NCI-H510A (cell line): ENCODE measurements around the gene C18orf32.
"Not testable (repeated sequence)": the region's sequence is repeated elsewhere in the genome, so short reads cannot be mapped to it uniquely, and the experiment has no call there.

Experiments used
- DNase-seq: peaks from one replicate; lab custom pipeline; 2025; lab: John Stamatoyannopoulos, UW

C18orf32 gene

DNA sequence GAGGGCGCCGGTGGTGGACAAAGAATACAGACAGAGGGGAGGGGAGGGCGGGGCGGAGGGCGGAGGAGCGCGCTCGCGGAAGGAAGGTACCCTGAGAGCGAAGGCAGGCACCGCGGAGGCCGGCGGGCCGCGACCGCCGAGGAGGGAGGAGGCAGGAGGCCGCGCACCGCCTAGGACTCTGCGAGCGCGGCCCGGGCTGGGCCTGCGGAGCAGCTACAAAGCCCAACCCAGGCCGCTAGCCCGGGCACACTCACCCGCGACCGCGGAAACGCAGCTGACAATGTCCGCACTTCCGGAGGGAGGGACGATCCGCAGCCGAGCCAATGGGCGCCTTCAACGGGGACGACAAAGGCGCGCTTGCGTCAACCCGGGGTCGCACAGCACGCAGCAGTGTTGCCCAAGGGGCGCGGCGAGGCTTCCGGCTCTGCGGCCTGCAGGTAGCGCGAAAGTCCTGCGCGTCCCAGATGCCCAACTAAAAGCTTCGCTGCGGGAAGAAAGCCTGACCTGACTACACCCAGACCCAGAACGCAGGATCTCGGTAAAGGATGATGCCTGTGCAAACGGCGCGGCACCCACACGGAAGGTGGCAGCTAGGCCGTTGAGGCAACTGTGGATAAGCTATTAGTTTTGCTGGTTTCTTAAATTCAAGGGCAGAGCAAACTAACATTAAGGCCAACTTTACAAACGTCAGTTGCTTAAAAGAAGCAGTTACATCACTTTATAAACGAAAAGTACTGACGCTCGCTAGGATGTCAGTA lies at the start of gene C18orf32:
TSS of gene C18orf32 (minus strand) at position 282 of the 758 bp plus-strand sequence. CDS start 3,486 bp downstream, outside the sequence.
- peak; percentile 79 for DNase-seq

DNA sequence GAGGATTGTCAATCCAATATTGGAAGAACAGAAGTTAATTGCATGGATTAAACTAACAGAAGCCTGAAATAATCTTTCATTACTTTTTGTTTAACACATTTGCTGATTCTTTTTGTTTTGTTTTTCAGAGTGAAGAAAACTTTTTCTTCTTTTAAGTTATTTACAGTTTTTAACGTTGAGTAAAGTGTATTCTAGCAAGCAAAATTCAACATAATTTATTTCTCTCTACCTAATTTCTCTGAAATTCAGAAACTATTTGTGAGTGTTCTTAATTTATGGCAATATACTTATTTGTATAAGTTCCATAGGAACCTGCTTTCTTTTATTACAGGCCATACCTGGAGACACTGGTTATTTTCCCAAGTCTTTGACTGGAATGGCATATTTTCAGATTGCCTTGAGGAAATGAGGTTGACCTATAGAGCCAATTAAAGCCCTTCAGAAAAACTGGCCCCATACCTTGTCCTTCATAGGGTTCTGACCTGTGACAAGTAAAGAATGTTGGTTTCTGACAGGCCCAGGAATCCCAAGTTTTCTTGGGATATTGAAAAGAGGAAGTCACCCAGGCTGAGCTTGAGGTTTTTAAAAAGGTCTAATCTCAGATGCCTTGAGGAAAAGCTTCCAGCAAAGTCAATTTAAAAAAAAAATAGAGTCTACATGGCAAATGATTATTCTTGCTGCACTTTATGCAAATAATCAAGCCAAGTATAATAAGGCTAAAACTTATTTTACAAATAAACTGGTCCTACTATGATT lies 48.0 kb upstream of the C18orf32 start:
- no peak for DNase-seq

DNA sequence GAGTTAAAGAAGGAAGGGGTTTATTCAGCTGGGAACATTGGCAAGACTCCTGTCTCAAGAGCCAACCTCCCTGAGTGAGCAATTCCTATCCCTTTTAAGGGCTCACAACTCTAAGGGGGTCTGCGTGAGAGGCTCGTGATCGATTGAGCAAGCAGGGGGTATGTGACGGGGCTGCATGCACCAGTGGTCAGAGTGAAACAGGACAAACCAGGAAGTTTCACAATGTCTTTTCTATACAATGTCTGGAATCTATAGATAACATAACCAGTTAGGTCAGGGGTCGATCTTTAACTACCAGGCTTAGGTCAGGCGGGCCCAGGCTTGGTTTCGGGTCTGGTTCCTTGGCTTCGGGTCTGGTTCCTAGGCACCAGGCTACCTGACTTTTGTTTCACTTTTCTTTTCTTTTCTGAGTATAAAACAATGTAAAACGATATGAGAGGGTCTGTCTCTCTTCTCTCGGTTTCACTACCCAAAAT lies 44.7 kb upstream of the C18orf32 start:
- no peak for DNase-seq

DNA sequence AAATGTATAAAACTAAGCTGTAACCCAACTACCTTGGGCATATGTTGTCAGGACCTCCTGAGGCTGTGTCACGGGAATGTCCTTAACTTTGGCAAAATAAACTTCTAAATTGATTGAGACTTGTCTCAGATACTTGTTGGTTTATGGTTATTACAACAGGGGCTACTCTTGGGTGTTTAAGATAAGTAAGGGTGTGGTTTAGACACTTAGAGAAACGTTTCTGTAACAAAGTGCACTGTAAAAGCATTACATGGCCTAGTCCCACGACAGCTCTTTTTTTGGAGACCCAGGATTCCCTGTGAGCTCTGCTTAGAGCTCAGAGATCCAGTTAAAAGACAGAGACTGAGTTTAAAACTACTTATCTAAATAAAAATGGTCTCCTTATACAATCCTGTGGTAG lies 42.6 kb upstream of the C18orf32 start:
- DNase-seq, result no peak

DNA sequence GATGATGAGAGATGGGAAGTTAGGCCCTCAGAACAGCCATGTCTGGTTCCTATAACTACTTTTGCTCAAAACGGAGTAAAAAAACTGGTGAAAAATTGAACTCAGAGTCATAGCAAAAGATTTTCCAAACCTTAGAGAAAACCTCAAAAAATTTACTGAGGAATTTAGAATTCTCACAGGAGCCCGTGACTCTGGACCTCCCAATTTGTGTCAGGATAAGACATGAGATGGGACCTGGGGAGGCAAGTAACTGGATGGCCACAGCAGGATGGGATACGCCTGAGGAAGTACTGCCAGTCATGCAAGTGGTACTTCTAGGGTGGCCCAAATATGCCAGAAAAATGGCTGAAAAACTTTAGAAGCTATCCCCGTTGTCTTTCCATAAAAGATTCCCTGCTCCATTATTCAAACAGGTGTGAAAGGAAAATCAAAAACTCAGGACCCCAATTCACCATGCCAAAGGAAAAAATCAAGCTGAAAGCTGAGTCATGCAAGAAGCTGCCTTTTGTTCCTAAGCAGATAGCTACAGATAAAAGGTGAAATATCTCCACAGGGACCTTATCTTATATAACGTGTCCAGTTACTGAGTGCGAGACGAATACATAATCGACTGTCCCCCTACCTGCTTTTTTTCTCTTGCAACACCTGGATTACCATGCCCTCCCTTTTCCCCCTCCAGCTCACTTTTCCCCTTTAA lies 40.7 kb upstream of the C18orf32 start:
- no peak for DNase-seq

DNA sequence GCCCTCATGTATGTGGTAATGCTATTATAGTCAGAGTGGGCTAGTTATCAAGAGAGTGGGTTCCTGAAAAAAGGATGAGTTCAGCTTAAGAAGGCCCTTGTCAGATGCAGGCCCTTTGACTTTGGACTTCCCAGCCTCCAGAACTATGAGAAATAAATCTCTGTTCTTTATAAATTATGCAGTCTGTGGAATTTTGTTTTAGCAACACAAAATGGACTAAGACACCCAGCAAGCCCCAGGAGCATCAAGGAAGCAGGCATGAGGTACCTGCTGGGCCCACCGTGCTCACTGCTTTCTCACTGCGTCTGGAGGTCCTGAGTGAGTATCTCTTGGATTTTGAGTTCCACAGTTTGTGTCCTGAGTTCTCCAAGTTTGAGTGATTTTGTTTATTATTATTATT lies 38.9 kb upstream of the C18orf32 start:
- DNase-seq, result no peak

DNA sequence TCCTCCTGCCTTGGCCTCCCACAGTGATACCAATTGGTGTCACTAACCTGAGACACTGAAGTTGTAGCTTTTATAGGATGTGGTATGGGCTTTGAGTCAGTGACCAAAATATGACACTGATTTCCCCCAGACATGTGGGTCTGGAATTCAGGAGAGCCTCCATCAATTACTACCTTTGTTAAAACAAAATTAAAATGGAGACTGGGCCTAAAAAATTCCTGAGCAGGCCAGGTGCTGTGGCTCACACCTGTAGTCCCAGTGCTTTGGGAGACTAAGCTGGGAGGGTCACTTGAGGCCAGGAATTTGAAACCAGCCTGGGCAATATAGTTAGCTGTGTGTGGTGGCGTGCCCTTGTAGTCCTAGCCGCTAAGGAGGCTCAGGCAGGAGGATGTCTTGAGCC lies 37.9 kb upstream of the C18orf32 start:
- no peak for DNase-seq

DNA sequence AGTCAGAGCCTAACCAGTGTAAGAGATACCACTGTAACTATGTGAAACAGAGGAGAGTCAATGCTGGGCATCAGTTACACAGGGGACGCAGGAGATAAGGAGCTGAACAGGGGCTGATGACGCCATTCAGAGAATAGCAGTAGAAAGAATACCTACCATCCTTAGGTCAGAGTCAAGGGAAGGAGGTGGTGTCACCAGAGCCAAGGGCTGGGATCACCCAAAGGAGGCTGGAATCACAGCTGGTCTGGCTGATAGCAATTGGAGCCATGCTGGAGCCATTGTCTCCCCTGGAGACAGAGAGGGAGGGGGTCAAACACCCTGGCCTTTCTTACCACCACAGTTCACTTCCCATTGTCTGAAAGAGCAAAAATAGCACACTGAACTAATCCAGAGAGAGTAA lies 37.3 kb upstream of the C18orf32 start:
- DNase-seq, result no peak

DNA sequence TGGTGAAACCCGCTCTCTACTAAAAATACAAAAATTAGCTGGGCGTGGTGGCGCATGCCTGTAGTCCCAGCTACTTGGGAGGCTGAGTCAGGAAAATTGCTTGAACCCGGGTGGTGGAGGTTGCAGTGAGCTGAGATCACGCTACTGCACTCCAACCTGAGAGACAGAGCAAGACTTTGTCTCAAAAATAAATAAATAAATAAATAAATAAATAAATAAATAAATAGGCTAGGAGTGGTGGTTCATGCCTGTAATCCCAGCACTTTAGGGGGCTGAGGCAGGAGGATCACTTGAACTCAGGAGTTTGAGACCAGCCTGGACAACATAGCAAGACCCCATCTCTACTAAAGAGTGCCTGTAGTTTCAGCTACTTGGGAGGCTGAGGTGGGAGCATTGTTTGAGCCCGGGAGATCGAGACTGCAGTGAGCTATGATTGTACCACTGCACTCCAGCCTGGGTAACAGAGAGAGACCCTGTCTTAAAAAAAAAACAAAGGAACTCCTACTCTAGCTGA lies 36.6 kb upstream of the C18orf32 start:
- not testable (repeated sequence) for DNase-seq

DNA sequence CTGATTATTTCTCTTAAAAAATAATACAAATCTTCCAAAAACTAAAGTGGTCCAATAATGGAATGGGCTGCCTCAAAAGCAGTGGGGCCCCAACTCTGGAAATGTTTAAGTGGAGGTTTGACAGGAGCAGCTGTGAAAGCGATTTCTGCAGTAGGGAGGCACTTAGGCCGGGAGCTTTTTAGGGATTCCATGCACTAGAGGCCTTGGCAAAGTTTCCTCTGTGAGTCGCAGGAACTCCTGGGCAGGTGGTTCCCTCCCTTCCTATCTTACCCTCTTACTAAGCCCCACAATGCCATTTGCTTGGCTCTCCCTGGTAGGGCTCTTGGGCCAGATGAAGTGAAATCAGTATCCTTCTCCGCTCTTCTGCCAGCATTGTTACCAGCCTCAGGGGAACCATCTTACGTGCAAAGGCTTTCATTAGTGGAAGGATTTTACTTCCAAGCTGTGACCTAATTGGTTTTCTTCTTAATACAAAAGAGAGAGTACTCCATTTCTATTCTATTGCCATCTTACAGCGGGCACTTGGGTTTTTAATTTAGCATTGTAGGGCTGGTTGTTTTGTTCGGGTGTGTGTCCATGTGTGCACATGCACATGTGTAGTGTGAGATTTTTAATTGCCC lies 34.3 kb upstream of the C18orf32 start:
- DNase-seq, result no peak

DNA sequence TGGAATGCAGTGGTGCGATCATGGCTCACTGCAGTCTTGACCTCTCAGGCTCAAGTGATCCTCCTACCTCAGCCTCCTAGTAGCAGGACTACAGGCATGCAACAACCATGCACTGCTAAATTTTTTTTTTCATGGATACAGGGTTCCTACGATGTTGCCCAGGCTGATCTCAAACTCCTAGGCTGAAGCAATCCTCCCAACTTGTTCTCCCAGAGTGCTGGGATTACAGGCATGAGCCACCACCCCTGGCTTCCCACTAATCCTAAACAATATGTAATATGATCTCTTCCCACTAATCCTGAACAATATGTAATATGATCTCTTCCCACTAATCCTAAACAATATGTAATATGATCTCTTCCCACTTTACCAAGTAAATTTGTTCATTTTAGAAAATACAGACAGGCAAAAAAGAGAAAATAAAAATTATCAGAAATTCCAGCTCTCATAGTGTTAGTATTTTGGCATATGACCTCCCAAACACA lies 33.7 kb upstream of the C18orf32 start:
- peak; percentile 3 for DNase-seq

DNA sequence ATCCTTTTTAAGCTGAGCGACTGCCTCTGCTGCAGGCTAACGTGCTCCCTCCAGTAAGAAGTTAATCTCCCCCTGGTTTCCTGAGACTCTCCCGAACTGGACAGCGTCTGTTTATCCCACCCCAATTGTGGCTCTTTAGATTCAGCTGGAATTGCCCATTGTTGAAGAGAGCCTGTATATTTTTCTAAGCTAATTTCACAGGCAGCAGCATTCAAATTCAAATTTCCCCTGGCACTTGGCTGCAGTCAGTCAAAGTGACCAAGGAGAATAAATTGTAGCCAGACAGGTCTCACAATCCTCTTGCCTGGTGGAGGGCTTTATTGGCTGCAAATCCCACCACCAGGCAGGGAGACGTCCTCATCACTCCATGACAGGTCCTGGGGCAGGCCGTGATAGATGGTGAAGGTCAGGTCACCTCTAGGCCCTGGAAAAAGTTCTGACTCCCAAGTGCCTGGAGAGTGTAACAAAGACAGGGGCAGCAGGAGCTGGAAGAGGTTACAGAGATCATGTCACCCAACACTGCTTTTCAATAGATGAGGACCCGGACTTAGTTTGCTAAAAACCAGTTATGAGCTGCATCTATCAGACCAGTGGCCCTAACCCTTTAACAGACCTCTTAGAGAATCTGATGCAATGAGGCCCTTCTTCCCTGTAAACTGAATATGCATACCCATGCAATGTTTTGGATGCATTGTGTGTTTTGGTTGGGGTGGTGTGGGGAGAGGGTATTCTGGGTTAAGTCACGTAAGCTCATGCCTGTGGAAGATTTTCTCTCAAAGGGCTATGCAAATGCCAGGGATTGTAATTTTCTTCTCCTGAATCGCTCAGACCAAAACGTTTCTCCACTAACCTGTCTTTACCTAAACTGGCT lies 32.3 kb upstream of the C18orf32 start:
- no peak for DNase-seq

DNA sequence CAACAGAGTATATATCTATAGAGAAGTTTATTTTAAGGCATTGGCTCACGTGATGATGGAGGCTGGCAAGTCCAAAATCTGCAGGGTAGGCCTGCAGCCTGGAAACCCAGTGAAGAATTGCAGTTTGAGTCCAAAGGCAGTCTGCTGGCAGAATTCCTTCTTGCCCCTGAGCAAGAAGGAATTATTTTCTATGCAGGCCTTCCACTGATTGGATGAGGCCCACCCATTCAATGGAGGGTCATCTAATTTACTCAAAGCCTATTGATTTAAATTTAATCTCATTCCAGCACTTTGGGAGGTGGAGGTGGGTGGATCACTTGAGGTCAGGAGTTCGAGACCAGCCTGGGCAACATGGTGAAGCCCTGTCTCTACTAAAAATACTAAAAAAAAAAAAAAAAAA lies 30.4 kb upstream of the C18orf32 start:
- DNase-seq, result no peak

DNA sequence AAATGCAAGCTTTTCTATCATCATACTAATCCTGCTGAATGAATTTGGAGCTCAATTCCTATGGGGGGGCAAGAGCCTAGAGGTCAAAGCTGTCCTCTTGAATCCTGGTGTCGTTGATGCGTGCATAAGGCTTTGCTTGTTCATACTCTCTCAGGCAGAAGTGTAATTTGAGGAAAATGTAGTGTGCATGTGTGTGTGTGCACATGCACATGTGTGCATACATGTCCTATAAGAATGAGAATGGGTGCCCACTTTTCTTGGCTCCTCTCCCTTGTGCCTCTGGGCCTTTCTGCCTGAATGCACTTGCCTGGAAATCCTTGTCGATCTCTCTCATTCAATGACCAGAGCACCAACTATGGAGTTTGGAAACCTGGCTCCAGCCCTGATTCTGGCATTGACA lies 28.5 kb upstream of the C18orf32 start:
- DNase-seq, result no peak

DNA sequence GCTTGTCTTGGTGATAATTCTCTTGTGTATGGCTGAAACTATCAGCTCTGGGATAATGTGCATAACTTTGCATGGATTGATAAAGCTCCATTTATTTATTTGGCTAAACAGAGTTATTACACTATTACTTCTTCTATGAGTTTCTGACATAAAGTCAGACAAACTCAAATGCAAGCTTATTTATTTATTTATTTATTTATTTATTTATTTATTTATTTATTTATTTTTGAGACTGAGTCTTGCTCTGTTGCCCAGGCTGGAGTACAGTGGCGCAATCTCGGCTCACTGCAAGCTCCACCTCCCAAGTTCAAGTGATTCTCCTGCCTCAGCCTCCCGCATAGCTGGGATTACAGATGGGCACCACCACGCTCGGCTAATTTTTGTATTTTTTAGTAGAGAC lies 28.0 kb upstream of the C18orf32 start:
- DNase-seq, result not testable (repeated sequence)

DNA sequence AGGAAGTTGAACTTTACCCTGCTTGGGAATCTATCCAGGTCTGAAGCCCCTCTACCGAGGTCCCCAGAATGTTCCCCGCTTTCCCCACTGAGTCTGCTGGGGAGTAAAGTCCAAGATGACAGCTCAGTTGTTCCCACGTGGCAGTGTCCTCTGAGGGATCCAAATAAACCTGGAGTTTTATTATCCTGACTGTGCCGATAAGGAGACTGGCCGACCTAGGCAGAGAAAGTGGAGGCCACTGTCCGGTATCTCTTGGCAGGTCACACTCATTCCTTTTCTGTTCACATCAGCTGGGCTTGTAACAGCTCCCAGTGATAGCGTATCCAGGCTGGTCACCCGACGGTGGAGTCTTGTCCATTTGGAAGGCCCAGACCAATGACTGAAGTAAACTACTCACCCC lies 27.5 kb upstream of the C18orf32 start:
- DNase-seq, result no peak

DNA sequence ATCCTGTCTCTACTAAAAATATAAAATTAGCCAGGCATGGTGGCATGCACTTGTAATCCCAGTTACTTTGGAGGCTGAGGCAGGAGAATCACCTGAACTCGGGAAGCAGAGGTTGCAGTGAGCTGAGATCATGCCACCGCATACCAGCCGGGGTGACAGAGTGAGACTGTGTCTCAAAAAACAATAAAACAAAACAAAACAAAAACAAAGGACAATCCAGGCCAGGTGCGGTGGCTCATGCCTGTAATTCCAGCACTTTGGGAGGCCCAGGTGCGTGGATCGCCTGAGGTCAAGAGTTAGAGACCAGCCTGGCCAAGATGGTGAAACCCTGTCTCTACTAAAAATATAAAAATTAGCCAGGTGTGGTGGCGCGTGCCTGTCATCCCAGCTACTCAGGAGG lies 25.8 kb upstream of the C18orf32 start:
- not testable (repeated sequence) for DNase-seq

DNA sequence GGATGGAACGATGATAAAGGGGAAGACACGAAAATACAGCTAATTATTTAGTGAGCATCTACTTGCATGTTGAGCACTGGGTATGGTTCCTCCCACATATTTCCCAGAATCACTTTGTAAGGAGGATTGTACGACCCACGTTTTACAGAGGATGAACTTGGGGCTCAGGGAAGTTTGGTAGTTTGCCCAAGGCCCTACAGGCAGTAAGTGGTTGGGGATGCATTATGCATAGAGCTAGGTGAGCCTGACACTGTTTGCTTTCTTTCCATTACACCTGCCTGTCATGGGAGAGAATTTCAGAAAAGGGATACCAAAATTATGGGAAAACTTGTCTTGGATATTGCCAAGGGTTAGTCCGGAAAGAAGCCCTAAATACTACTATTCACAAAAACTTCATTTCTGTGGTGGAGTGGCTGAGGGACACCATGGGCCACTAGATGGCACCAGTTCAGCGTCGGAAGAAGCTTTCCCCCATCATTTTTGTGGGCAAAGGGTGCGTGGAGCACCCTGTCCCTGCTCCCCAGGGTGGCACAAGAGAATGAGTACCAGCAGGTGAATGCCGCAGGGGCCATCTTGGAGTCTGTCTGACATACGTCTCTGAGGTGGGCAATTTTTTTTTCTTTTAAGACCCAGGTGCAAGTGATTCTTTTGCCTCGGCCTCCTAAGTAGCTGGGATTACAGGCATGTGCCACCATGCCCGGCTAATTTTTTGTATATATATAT lies 23.5 kb upstream of the C18orf32 start:
- DNase-seq, result peak; percentile 37

DNA sequence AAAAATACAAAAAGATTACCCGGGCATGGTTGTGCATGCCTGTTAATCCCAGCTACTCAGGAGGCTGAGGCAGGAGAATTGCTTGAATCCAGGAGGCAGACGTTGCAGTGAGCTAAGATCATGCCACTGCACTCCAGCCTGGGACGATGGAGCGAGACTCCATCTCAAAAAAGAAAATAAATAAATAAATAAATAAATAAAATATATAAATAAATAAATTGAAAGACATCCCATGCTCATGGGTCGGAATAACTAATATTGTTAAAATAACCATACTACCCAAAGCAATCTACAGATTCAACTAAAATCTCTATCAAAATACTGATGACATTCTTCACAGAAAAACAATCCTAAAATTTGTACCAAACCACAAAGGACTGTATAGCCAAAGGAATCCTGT lies 19.4 kb upstream of the C18orf32 start:
- DNase-seq, result not testable (repeated sequence)

DNA sequence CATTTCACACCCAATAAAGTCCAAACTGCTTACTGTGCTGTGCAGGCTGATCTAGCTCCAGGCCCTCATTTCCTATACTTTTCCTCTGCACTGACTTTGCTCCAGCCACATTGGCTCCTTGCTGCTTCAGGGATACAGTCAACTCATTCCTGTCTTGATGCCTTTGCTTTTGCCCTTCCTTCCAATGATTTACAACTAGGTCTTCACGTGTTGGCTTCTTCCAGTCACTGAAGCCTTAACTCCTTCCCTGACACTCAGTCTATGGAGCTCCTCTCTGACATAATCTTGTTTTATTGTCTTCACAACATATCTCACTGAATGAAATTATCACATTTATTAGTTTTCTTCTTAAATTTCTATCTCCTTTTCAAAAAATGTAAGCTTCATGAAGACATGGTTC lies 16.9 kb upstream of the C18orf32 start:
- no peak for DNase-seq
